ENCODE measurements around the gene NEO1.

DNA sequence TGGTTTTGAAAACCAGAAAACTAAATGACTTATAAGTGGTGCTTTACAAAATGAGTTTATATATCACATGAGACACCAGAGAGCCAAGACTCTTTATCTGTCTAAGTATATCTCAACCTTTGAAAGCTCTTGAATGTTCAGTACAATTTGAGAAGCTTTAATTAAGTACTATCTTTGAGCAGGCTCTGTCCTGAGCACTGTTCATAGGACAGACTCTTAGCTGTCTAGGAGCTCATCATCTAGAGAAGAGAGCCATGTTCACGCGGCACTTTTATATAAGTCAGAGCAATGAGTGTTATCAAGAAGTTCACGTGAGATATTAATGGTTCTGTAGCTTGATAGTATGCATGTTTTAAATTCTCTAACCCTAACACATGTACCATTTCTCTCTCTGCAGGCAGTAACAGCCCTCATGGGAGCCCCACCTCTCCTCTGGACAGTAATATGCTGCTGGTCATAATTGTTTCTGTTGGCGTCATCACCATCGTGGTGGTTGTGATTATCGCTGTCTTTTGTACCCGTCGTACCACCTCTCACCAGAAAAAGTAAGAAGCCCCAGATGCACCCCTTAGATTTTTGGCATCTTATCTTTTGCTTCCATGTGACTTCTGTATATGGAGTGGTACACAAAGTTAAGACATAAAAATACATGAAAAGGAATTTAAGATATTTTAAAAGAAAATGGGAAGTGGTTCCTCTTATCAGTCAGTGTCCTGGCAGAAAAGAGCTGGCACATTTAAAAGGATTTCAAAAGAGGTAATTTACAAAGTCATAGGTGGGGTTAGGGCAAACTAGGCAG, 230.5 kb downstream of the NEO1 start:
- TF ChIP-seq CTCF (IDR thresholded peaks at IDR 0.05; ENCODE audit: low read length) (no peak), EZH2 (optimal IDR thresholded peaks at IDR 0.05; ENCODE audit: low read depth, low read length) (no peak)
